K562 (cell line): ENCODE data around the gene ATG10. TPM values are rescaled to one million over a fixed set of nuclear protein-coding genes. Genes with fewer than 3 reads are reported as not detected.

Source experiments
- ATAC-seq: fragments of 200-7000 bp; cut with Tn5 transposase; 3 replicates; pipeline ENCODE4 v1.9.1; 2020; ENCODE audit warnings: moderate library complexity
- BruUV-seq: library from RNA; stranded (reverse); fragments of 400-500 nt; replicated peaks from 2 replicates; lab custom pipeline; 2021; lab: Mats Ljungman, UMichigan
- CTCF ChIA-PET: fragments of 300-600 bp; formaldehyde crosslinking; extraction: SDS; loops from one replicate; lab custom pipeline; 2021; ENCODE audit warnings: low intra/inter-chr PET ratio; lab: Yijun Ruan, JAX
- POLR2A ChIA-PET: fragments of 300-600, 350-650 bp; sonication (Branson Sonifier 250); formaldehyde crosslinking; extraction: SDS; loops from one replicate; lab custom pipeline; 2021; ENCODE audit warnings: antibody characterized with exemption, inconsistent platforms; lab: Yijun Ruan, JAX
- DNase-seq, 4 experiments: peaks; one replicate each; pipeline versions ENCODE4 v3.0.0 to v3.0.0-alpha.2; 2011 to 2018; ENCODE audit warnings: low spot score in 3 of 4, mixed read lengths in 3 of 4; ENCODE audit errors: extremely low read depth in 1 of 4
- FAIRE-seq: peaks from 2 replicates; lab custom pipeline; 2011; peaks lifted over from hg19 to GRCh38; lab: Jason Lieb, UNC
- H2AFZ ChIP-seq: 2 replicates; pipeline ENCODE4 v1.6.0; 2011; ENCODE audit warnings: low read depth, low read length, control low read depth, inconsistent platforms
- H3K27ac ChIP-seq: fragments of 200-600 bp; 3 replicates; pipeline ENCODE4 v1.8.0; 2011; ENCODE audit warnings: low read depth, mild to moderate bottlenecking, control low read depth, inconsistent platforms, low read length, moderate library complexity, mixed read lengths; ENCODE audit errors: extremely low read depth
- H3K27me3 ChIP-seq, 2 experiments: fragments of 300-600 bp in 1 of 2; 2 replicates in 1 of 2; 3 replicates in 1 of 2; pipeline versions ENCODE4 v1.6.0 to v1.8.0; 2011; ENCODE audit warnings: inconsistent platforms in 2 of 2, low read length in 2 of 2, mild to moderate bottlenecking in 1 of 2, mixed read lengths in 1 of 2, moderate library complexity in 1 of 2; ENCODE audit not compliant: control insufficient read depth in 2 of 2, insufficient read depth in 2 of 2
- H3K36me3 ChIP-seq: fragments of 300-600 bp; 3 replicates; pipeline ENCODE4 v1.8.0; 2011; ENCODE audit warnings: mild to moderate bottlenecking, low read length, inconsistent platforms; ENCODE audit not compliant: control insufficient read depth, insufficient read depth
- H3K4me1 ChIP-seq, 2 experiments: fragments of 200-600 bp in 1 of 2; replicated peaks in 1 of 2; 2 replicates in 1 of 2; 3 replicates in 1 of 2; pipeline versions ENCODE4 v1.5.1 to v1.8.0; 2011; ENCODE audit warnings: inconsistent platforms in 2 of 2, low read length in 2 of 2, mild to moderate bottlenecking in 1 of 2, mixed read lengths in 1 of 2, moderate library complexity in 1 of 2; ENCODE audit not compliant: control insufficient read depth in 2 of 2, insufficient read depth in 2 of 2
- H3K4me2 ChIP-seq: 2 replicates; pipeline ENCODE4 v1.6.1; 2011; ENCODE audit warnings: low read length, control low read depth, inconsistent platforms, mixed read lengths; ENCODE audit not compliant: insufficient read depth
- H3K4me3 ChIP-seq: fragments of 200-600 bp; sonication (generic), shearing (Covaris generic); 2 replicates; pipeline ENCODE4 v1.5.1; 2016; ENCODE audit warnings: control low read depth, inconsistent platforms
- H3K79me2 ChIP-seq: fragments of 200-600 bp; 3 replicates; pipeline ENCODE4 v1.8.0; 2011; ENCODE audit warnings: low read length, inconsistent platforms; ENCODE audit not compliant: control insufficient read depth, insufficient read depth
- H3K9ac ChIP-seq, 2 experiments: 2 replicates each; pipeline versions ENCODE4 v1.6.0 to v1.6.1; 2011; ENCODE audit warnings: low read depth in 2 of 2, low read length in 2 of 2, control low read depth in 1 of 2, inconsistent platforms in 1 of 2, mild to moderate bottlenecking in 1 of 2, mixed read lengths in 1 of 2; ENCODE audit not compliant: insufficient read depth in 1 of 2
- H3K9me1 ChIP-seq: one replicate; pipeline ENCODE4 v1.6.0; 2011; ENCODE audit warnings: inconsistent platforms, mild to moderate bottlenecking, low read length, moderate library complexity; ENCODE audit not compliant: control insufficient read depth, insufficient read depth
- H3K9me3 ChIP-seq: replicated peaks from 2 replicates; pipeline ENCODE4 v1.5.1; 2011; ENCODE audit warnings: low read depth, low read length, inconsistent platforms; ENCODE audit not compliant: control insufficient read depth, insufficient read depth
- H4K20me1 ChIP-seq: replicated peaks from 2 replicates; pipeline ENCODE4 v1.6.1; 2011; ENCODE audit warnings: low read length, inconsistent platforms, mixed read lengths; ENCODE audit not compliant: control insufficient read depth, insufficient read depth
- BACH1 ChIP-seq: fragments of 200-800 bp; sonication (Bioruptor generic); IDR thresholded peaks from 2 replicates; pipeline ENCODE4 v1.6.1; 2016; ENCODE audit warnings: missing genetic modification characterization, missing compliant biosample characterization
- C11orf30 ChIP-seq: fragments of 450-650 bp; IDR thresholded peaks from 2 replicates; pipeline ENCODE4 v1.6.1; 2016; ENCODE audit warnings: low read depth, mild to moderate bottlenecking
- CEBPG ChIP-seq, 3 experiments: fragments of 200-800 bp in 1 of 3; sonication (Bioruptor generic) in 1 of 3; sonication (generic) in 1 of 3; formaldehyde crosslinking in 1 of 3; IDR thresholded peaks in 2 of 3; conservative IDR thresholded peaks in 1 of 3; 2 replicates each; pipeline versions ENCODE4 v1.6.1 to v1.8.0; 2016 to 2022; ENCODE audit warnings: missing compliant biosample characterization in 2 of 3, missing genetic modification characterization in 2 of 3, mild to moderate bottlenecking in 1 of 3, missing genetic modification reagents in 1 of 3
- CREM ChIP-seq: IDR thresholded peaks from 2 replicates; pipeline ENCODE4 v1.6.1; 2014; ENCODE audit warnings: antibody characterized with exemption, low read depth
- ESRRA ChIP-seq: fragments of 450-650 bp; IDR thresholded peaks from 2 replicates; pipeline ENCODE4 v1.6.1; 2014; ENCODE audit warnings: low read depth, mild to moderate bottlenecking, moderate library complexity, borderline replicate concordance
- FUS ChIP-seq: fragments of 200-400 bp; formaldehyde crosslinking; optimal IDR thresholded peaks from 2 replicates; pipeline ENCODE3; 2017; ENCODE audit warnings: low read depth, low read length
- GATA2 ChIP-seq: sonication (generic); formaldehyde crosslinking; IDR thresholded peaks from 2 replicates; pipeline ENCODE4 v1.4.0; 2020; ENCODE audit warnings: mild to moderate bottlenecking, missing genetic modification reagents
- GTF2F1 ChIP-seq: IDR thresholded peaks from 2 replicates; pipeline ENCODE4 v1.6.1; 2011; ENCODE audit warnings: low read depth, low read length, improper control_type of control experiment
- MEF2A ChIP-seq: IDR thresholded peaks from 2 replicates; pipeline ENCODE4 v1.6.1; 2011; ENCODE audit warnings: low read depth, mild to moderate bottlenecking, low read length, moderate library complexity; ENCODE audit not compliant: control insufficient read depth
- SIN3B ChIP-seq: fragments of 450-650 bp; IDR thresholded peaks from 2 replicates; pipeline ENCODE4 v1.6.1; 2017; ENCODE audit warnings: low read depth, mild to moderate bottlenecking, moderate library complexity
- SMAD4 ChIP-seq: fragments of 250-450 bp; sonication (Bioruptor Pico); conservative IDR thresholded peaks from 2 replicates; pipeline ENCODE4 v1.8.0; 2021; ENCODE audit warnings: inconsistent platforms, mild to moderate bottlenecking, moderate library complexity
- SMARCB1 ChIP-seq: IDR thresholded peaks from 2 replicates; pipeline ENCODE4 v1.6.1; 2011; ENCODE audit warnings: improper control_type of control experiment, low read depth; ENCODE audit not compliant: insufficient read length
- SNRNP70 ChIP-seq: fragments of 200-400 bp; formaldehyde crosslinking; optimal IDR thresholded peaks from 2 replicates; pipeline ENCODE3; 2017; ENCODE audit warnings: low read depth, low read length
- TAF7 ChIP-seq: fragments of 450-650 bp; IDR thresholded peaks from 2 replicates; pipeline ENCODE4 v1.6.1; 2016; ENCODE audit warnings: missing genetic modification characterization, missing compliant biosample characterization
- TCFL5 ChIP-seq: fragments of 250-450 bp; sonication (Bioruptor Pico); conservative IDR thresholded peaks from 2 replicates; pipeline ENCODE4 v1.6.1; 2021; ENCODE audit warnings: mild to moderate bottlenecking, moderate library complexity, matching md5 sums
- ZNF134 ChIP-seq: fragments of 250-450 bp; sonication (Bioruptor Pico); conservative IDR thresholded peaks from 2 replicates; pipeline ENCODE4 v1.4.0; 2020
- ZNF347 ChIP-seq: fragments of 450-650 bp; formaldehyde crosslinking; IDR thresholded peaks from 2 replicates; pipeline ENCODE4 v1.4.0; 2020; ENCODE audit warnings: low read depth, mild to moderate bottlenecking, moderate library complexity
- ZNF431 ChIP-seq: sonication (generic); formaldehyde crosslinking; IDR thresholded peaks from 2 replicates; pipeline ENCODE4 v1.8.0; 2022; ENCODE audit warnings: mild to moderate bottlenecking, missing genetic modification reagents
- ZNF507 ChIP-seq: conservative IDR thresholded peaks from 2 replicates; pipeline ENCODE4 v1.6.1; 2017; ENCODE audit warnings: missing genetic modification characterization, missing compliant biosample characterization
- ZNF561 ChIP-seq: fragments of 450-650 bp; formaldehyde crosslinking; conservative IDR thresholded peaks from 2 replicates; pipeline ENCODE4 v1.4.0; 2020; ENCODE audit warnings: mild to moderate bottlenecking, moderate library complexity
- WGBS: fragments of 100-300 bp; shearing (Covaris generic); methylation state at CpG from one replicate; pipeline ENCODE4 v1.1.6; 2016; ENCODE audit warnings: low coverage, mixed read lengths; ENCODE audit not compliant: insufficient coverage; ENCODE audit errors: missing lambda C conversion rate; 5-methylcytosine and 5-hydroxymethylcytosine counted together
- in situ Hi-C: fragments of 300-500 bp; cut with MboI; formaldehyde crosslinking; loops from 4 replicates; pipeline ENCODE4 v1.15.0; 2018; ENCODE audit warnings: inconsistent platforms, mixed read lengths
- intact Hi-C: fragments of 100-400 bp; cut with micrococcal nuclease; formaldehyde crosslinking; loops from 2 replicates; pipeline ENCODE4 v1.14.2; 2022
- polyA plus RNA-seq, 8 experiments: library from polyadenylated mRNA; depleted of rRNA in 4 of 8; stranded (reverse) in 5 of 8; unstranded in 3 of 8; fragments of >200 nt; fragmentation: Nextera tagmentation in 2 of 8; fragmentation: Illumina TruSeq in 1 of 8; extraction: Ambion mirVana in 2 of 8; extraction: Trizol in 1 of 8; gene quantifications; 2 replicates each; pipeline versions ENCODE4 v1.2.1 to v1.2.3, GENCODE V29; 2011 to 2014; ENCODE audit warnings: inconsistent platforms in 1 of 8, missing spikeins in 1 of 8
- total RNA-seq, 7 experiments: library from RNA; depleted of rRNA in 6 of 7; stranded (reverse); fragments of >200 nt in 6 of 7; fragmentation: Illumina TruSeq in 2 of 7; extraction: Trizol in 2 of 7; gene quantifications; 2 replicates each; pipeline versions ENCODE4 v1.2.1 to v1.2.3, GENCODE V29; 2011 to 2021; ENCODE audit warnings: low replicate concordance in 1 of 7

The ATG10 gene
- total and polyA plus RNA-seq, 9 of the 15 experiments (the other 6 are each of a cell fraction or from before 2014, with no cell fraction given), result 7.0 to 18.8 (median 14.6) TPM

DNA sequence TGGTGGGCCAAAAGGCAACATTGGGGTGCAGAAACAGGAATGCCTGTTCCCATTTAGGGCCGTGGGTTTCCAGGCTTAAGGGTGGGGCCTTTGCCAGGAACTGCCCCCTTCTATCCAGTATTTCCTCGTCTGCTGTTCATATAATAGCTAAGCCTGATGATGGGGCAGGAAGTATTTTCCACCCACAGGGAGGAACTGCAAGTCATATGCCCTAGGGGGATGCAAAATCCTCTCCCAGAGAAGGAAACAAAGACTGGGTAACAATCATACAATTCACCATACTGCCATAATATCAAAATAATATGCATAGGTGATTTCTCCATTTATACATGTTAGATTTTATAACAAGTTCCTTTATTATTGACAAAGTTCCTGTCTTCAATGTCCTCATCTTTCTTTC lies 326.8 kb downstream of the ATG10 start:
- no TSS peak for BruUV-seq

GRCh38 chr5:82301190-82301589 lies 329.4 kb downstream of the ATG10 start:
- FAIRE-seq, result no peak
- H3K36me3 ChIP-seq, result no peaks in the 10 kb centered on the region
- no peak for TF ChIP-seq FUS
- no peak for TF ChIP-seq SNRNP70
- TF ChIP-seq CEBPG (CRISPR knock-in tag; IDR thresholded peaks at IDR 0.05), result no peak
- TF ChIP-seq CEBPG (tag; conservative IDR thresholded peaks at IDR 0.05 in 1 of 2, IDR thresholded peaks at IDR 0.05 in 1 of 2), result no peak
- TF ChIP-seq ZNF347, result no peak
- no peak for TF ChIP-seq ESRRA
- TF ChIP-seq MEF2A, result no peak
- no peak for TF ChIP-seq TAF7 (tag)
- TF ChIP-seq ZNF431 (CRISPR knock-in tag), result no peak
- no peak for TF ChIP-seq ZNF561 (CRISPR knock-in tag)

More for the DNA sequence above, 326.8 kb downstream of the ATG10 start:
- H3K4me3 ChIP-seq, result no peak overlapping the region
- no peak for ATAC-seq
- intact Hi-C loops, result loop anchor here (5.0 kb wide), 1 partner anchor 61 kb away; no protein-coding TSS in a partner anchor
- no peak for FAIRE-seq
- no peaks in the 10 kb centered on the region for H3K27me3 ChIP-seq
- in situ Hi-C loops, result no loop called here
- no peaks in the 10 kb centered on the region for H3K9me1 ChIP-seq
- no peaks in the 10 kb centered on the region for H3K79me2 ChIP-seq
- CTCF ChIA-PET, result interaction anchor here (0.7 kb wide), 1 partner anchor 1303 kb away, joined by 6 read pairs; no protein-coding TSS in a partner anchor
- 6% methylated on average over 2 of the region's 2 CpGs for WGBS
- H3K9me3 ChIP-seq, result no peaks in the 10 kb centered on the region
- H2AFZ ChIP-seq, result no peak overlapping the region
- no peak for DNase-seq
- TF ChIP-seq SIN3B (no peak), GATA2 (CRISPR knock-in tag) (no peak), C11orf30 (no peak), SMAD4 (CRISPR knock-in tag) (no peak), CREM (no peak), SMARCB1 (no peak), ZNF134 (CRISPR knock-in tag) (no peak), ZNF507 (no peak), BACH1 (tag) (no peak), GTF2F1 (no peak), TCFL5 (CRISPR knock-in tag) (no peak)
- TF ChIP-seq, all 486 proteins: peak for 0
- no peak overlapping the region for H3K27ac ChIP-seq
- 0 out of 5 replicates have a peak, but pooled peaks cover 0 to 2% of the 10 kb centered on the region in 2 experiments for H3K4me1 ChIP-seq
- no peaks in the 10 kb centered on the region for H3K36me3 ChIP-seq
- POLR2A ChIA-PET, result interaction anchor here (1.1 kb wide), 1 partner anchor 20 kb away, joined by 4 read pairs; the partner anchor contains the start of gene RPS23
- H3K9ac ChIP-seq, result no peak overlapping the region
- no peaks in the 10 kb centered on the region for H4K20me1 ChIP-seq
- H3K4me2 ChIP-seq, result no peak overlapping the region

More at GRCh38 chr5:82301190-82301589, 329.4 kb downstream of the ATG10 start:
- Histone ChIP-seq H3K9me1 (no peaks in the 10 kb centered on the region), H3K4me2 (no peak overlapping the region), H3K79me2 (no peaks in the 10 kb centered on the region), H2AFZ (no peak overlapping the region), H3K4me1 (no peaks in the 10 kb centered on the region), H3K27me3 (no peaks in the 10 kb centered on the region), H3K4me3 (no peak overlapping the region), H3K27ac (no peak overlapping the region), H3K9ac (no peak overlapping the region), H3K9me3 (no peaks in the 10 kb centered on the region), H4K20me1 (no peaks in the 10 kb centered on the region)
- in situ Hi-C loops (no loop called here), intact Hi-C loops (no loop called here)
- ChIA-PET CTCF (no interaction called here), POLR2A (no interaction called here)
- BruUV-seq, result no TSS peak
- WGBS, result 95% methylated on average over 2 of the region's 3 CpGs
- ATAC-seq, result no peak
- DNase-seq, result no peak
